Neural progenitor cell (in vitro differentiated cells): ENCODE measurements around the gene NUP62.

Source experiments
- EZH2 ChIP-seq: fragments of 200-600 bp; sonication (generic); IDR thresholded peaks from 2 replicates; pipeline ENCODE4 v1.6.1; 2017; ENCODE audit warnings: antibody characterized with exemption, mild to moderate bottlenecking, moderate library complexity
- TF ChIP-seq, protein P1 (sequence below): fragments of 200-600 bp; sonication (generic); IDR thresholded peaks from 2 replicates; pipeline ENCODE4 v1.5.1; 2017; ENCODE audit warnings: antibody characterized with exemption, mild to moderate bottlenecking

DNA sequence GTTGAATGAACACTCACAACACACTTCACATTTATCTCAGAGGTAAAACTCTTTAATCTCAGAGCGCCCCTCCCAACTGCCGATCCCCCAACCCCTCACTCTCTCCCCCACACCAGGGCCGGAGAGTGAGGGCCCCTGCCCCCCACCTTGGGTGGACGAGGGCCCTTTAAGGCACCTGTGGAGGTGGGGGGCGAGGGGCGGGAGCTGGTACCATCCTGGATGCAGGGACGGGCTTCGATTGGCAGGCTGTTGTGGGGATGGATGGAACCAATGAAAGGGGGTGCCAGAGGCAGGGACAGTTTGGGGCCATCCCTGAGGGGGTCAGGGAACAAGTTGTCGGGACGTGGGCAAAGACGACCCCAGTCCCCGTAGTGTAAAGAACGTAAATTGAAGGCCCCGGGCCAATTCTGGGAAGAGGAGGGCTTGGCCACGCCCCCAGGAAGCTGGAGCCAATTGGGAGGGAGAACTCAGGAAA lies 60.3 kb downstream of the NUP62 start:
- TF ChIP-seq, protein P1, sequence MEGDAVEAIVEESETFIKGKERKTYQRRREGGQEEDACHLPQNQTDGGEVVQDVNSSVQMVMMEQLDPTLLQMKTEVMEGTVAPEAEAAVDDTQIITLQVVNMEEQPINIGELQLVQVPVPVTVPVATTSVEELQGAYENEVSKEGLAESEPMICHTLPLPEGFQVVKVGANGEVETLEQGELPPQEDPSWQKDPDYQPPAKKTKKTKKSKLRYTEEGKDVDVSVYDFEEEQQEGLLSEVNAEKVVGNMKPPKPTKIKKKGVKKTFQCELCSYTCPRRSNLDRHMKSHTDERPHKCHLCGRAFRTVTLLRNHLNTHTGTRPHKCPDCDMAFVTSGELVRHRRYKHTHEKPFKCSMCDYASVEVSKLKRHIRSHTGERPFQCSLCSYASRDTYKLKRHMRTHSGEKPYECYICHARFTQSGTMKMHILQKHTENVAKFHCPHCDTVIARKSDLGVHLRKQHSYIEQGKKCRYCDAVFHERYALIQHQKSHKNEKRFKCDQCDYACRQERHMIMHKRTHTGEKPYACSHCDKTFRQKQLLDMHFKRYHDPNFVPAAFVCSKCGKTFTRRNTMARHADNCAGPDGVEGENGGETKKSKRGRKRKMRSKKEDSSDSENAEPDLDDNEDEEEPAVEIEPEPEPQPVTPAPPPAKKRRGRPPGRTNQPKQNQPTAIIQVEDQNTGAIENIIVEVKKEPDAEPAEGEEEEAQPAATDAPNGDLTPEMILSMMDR, result no peak
- no peak for TF ChIP-seq EZH2
